SK-N-SH treated with all-trans-retinoic acid at 6 μM for 48 hours (cell line): ENCODE results near the gene LRMDA.

ENCODE experiments used
- ATAC-seq: fragments of 200-7000 bp; cut with Tn5 transposase; 3 replicates; pipeline ENCODE4 v1.9.1; 2020; ENCODE audit warnings: mild to moderate bottlenecking, moderate library complexity
- ARNTL ChIP-seq: fragments of 450-650 bp; formaldehyde crosslinking; IDR thresholded peaks from 2 replicates; pipeline ENCODE4 v1.5.0; 2020; ENCODE audit warnings: low read depth, mild to moderate bottlenecking, moderate library complexity, borderline replicate concordance
- BACH2 ChIP-seq: fragments of 250-450 bp; sonication (Bioruptor Pico); IDR thresholded peaks from 2 replicates; pipeline ENCODE4 v1.9.0; 2021; ENCODE audit warnings: mild to moderate bottlenecking, borderline replicate concordance
- CSDC2 ChIP-seq: fragments of 250-450 bp; sonication (Bioruptor Pico); IDR thresholded peaks from 2 replicates; pipeline ENCODE4 v1.5.0; 2020; ENCODE audit warnings: mild to moderate bottlenecking, moderate library complexity
- CSRNP3 ChIP-seq: fragments of 250-450 bp; sonication (Bioruptor Pico); IDR thresholded peaks from 2 replicates; pipeline ENCODE4 v1.5.1; 2021; ENCODE audit warnings: mild to moderate bottlenecking, moderate library complexity
- ESRRG ChIP-seq: fragments of 250-450 bp; sonication (Bioruptor Pico); IDR thresholded peaks from 2 replicates; pipeline ENCODE4 v1.6.1; 2021; ENCODE audit warnings: mild to moderate bottlenecking
- GLIS3 ChIP-seq: fragments of 250-450 bp; sonication (Bioruptor Pico); IDR thresholded peaks from 2 replicates; pipeline ENCODE4 v1.5.0; 2020; ENCODE audit warnings: mild to moderate bottlenecking, moderate library complexity
- ISL1 ChIP-seq: fragments of 250-450 bp; sonication (Bioruptor Pico); IDR thresholded peaks from 2 replicates; pipeline ENCODE4 v2.1.2; 2022; ENCODE audit warnings: mild to moderate bottlenecking, moderate library complexity
- OSR1 ChIP-seq: fragments of 250-450 bp; sonication (Bioruptor Pico); IDR thresholded peaks from 2 replicates; pipeline ENCODE4 v1.8.0; 2022; ENCODE audit warnings: moderate library complexity, mild to moderate bottlenecking, inconsistent platforms
- PATZ1 ChIP-seq: fragments of 250-450 bp; sonication (Bioruptor Pico); IDR thresholded peaks from 2 replicates; pipeline ENCODE4 v1.8.0; 2020; ENCODE audit warnings: mild to moderate bottlenecking, moderate library complexity, borderline replicate concordance
- PPARA ChIP-seq: fragments of 250-450 bp; sonication (Bioruptor Pico); IDR thresholded peaks from 2 replicates; pipeline ENCODE4 v1.5.0; 2020; ENCODE audit warnings: mild to moderate bottlenecking, borderline replicate concordance
- RARB ChIP-seq: fragments of 250-450 bp; sonication (Bioruptor Pico); IDR thresholded peaks from 2 replicates; pipeline ENCODE4 v1.8.0; 2021; ENCODE audit warnings: mild to moderate bottlenecking, moderate library complexity
- SNAI2 ChIP-seq: fragments of 250-450 bp; sonication (Bioruptor Pico); IDR thresholded peaks from 2 replicates; pipeline ENCODE4 v1.5.0; 2020; ENCODE audit warnings: mild to moderate bottlenecking, moderate library complexity
- TCF4 ChIP-seq: fragments of 250-450 bp; sonication (Bioruptor Pico); IDR thresholded peaks from 2 replicates; pipeline ENCODE4 v1.8.0; 2021; ENCODE audit warnings: mild to moderate bottlenecking, moderate library complexity, borderline replicate concordance
- TOX ChIP-seq: fragments of 250-450 bp; sonication (Bioruptor Pico); IDR thresholded peaks from 2 replicates; pipeline ENCODE4 v1.8.0; 2021; ENCODE audit warnings: mild to moderate bottlenecking, moderate library complexity, borderline replicate concordance
- ZC3H10 ChIP-seq: fragments of 250-450 bp; sonication (Bioruptor Pico); IDR thresholded peaks from 2 replicates; pipeline ENCODE4 v1.5.1; 2021; ENCODE audit warnings: mild to moderate bottlenecking, moderate library complexity
- ZFP3 ChIP-seq: fragments of 250-450 bp; sonication (Bioruptor Pico); IDR thresholded peaks from 2 replicates; pipeline ENCODE4 v1.5.0; 2020; ENCODE audit warnings: mild to moderate bottlenecking, moderate library complexity
- ZFP30 ChIP-seq: fragments of 450-650 bp; formaldehyde crosslinking; IDR thresholded peaks from 2 replicates; pipeline ENCODE4 v1.5.0; 2022; ENCODE audit warnings: mild to moderate bottlenecking, moderate library complexity
- ZNF565 ChIP-seq: fragments of 450-650 bp; formaldehyde crosslinking; conservative IDR thresholded peaks from 2 replicates; pipeline ENCODE4 v1.5.0; 2020; ENCODE audit warnings: low read depth, mild to moderate bottlenecking, moderate library complexity
- ZNF70 ChIP-seq: fragments of 450-650 bp; formaldehyde crosslinking; IDR thresholded peaks from 2 replicates; pipeline ENCODE4 v1.5.0; 2020; ENCODE audit warnings: mild to moderate bottlenecking, moderate library complexity
- ZNF8 ChIP-seq: fragments of 450-650 bp; formaldehyde crosslinking; IDR thresholded peaks from 2 replicates; pipeline ENCODE4 v1.5.0; 2020; ENCODE audit warnings: mild to moderate bottlenecking, moderate library complexity
- TF ChIP-seq, protein P1 (sequence below): fragments of 250-450 bp; sonication (Bioruptor Pico); IDR thresholded peaks from 2 replicates; pipeline ENCODE4 v1.8.0; 2021; ENCODE audit warnings: low read depth, mild to moderate bottlenecking, moderate library complexity, borderline replicate concordance
- TF ChIP-seq, protein P2 (sequence below): fragments of 250-450 bp; sonication (Bioruptor Pico); IDR thresholded peaks from 2 replicates; pipeline ENCODE4 v1.5.1; 2020; ENCODE audit warnings: low read depth, mild to moderate bottlenecking, moderate library complexity

The LRMDA gene

GRCh38 chr10:76119036-76119435 is 687.6 kb downstream of the LRMDA start:
- TF ChIP-seq PATZ1 (CRISPR knock-in tag) (no peak), BACH2 (CRISPR knock-in tag) (no peak), ARNTL (CRISPR knock-in tag) (no peak), ZNF565 (CRISPR knock-in tag) (no peak), ZFP30 (CRISPR knock-in tag) (no peak), CSRNP3 (CRISPR knock-in tag) (no peak), PPARA (CRISPR knock-in tag) (no peak), ZC3H10 (CRISPR knock-in tag) (no peak)
- ATAC-seq = no peak

DNA sequence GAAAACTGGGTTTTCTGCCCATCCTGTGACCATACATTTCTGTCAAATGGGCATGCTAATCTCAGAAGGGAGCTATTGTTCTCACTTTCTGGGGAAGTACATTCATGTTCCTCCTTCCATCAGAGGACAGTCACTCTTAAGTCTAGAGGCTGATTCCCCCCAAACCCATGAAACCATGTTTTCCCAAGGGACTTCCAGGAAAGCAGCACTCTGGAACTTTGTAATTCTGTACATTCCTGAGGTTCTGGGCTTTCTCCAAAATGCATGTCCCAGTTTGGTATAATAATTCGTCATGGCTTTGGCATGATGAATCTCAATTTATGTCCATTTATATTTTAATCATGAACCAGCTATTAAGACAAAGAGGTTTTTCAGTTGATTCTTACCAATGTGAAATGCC is 688.1 kb downstream of the LRMDA start:
- ATAC-seq = peak; percentile 40
- TF ChIP-seq ISL1 (CRISPR knock-in tag) (0 out of 2 replicates have a peak, but pooled peaks have one; percentile 15), OSR1 (CRISPR knock-in tag) (0 out of 2 replicates have a peak, but pooled peaks have one; percentile 51), TOX (CRISPR knock-in tag) (peak; percentile 33; the same call in 1 of the 2 replicates), PATZ1 (CRISPR knock-in tag) (no peak)
- TF ChIP-seq, protein P1, sequence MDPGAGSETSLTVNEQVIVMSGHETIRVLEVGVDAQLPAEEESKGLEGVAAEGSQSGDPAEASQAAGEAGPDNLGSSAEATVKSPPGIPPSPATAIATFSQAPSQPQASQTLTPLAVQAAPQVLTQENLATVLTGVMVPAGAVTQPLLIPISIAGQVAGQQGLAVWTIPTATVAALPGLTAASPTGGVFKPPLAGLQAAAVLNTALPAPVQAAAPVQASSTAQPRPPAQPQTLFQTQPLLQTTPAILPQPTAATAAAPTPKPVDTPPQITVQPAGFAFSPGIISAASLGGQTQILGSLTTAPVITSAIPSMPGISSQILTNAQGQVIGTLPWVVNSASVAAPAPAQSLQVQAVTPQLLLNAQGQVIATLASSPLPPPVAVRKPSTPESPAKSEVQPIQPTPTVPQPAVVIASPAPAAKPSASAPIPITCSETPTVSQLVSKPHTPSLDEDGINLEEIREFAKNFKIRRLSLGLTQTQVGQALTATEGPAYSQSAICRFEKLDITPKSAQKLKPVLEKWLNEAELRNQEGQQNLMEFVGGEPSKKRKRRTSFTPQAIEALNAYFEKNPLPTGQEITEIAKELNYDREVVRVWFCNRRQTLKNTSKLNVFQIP (CRISPR knock-in tag) = peak; percentile 37; the same call in 1 of the 2 replicates

- ATAC-seq = no peak
- TF ChIP-seq GLIS3 (no peak), ZFP30 (CRISPR knock-in tag) (no peak), OSR1 (CRISPR knock-in tag) (no peak), PPARA (CRISPR knock-in tag) (no peak)
Measured at GRCh38 chr10:76122056-76122455, 690.6 kb downstream of the LRMDA start.

GRCh38 chr10:76124280-76124679 is 692.9 kb downstream of the LRMDA start:
- no peak for ATAC-seq
- TF ChIP-seq SNAI2 (CRISPR knock-in tag) (no peak), ESRRG (CRISPR knock-in tag) (no peak), BACH2 (CRISPR knock-in tag) (no peak), ARNTL (CRISPR knock-in tag) (no peak), CSRNP3 (CRISPR knock-in tag) (no peak), ZNF70 (CRISPR knock-in tag) (no peak), RARB (CRISPR knock-in tag) (no peak), PATZ1 (CRISPR knock-in tag) (no peak), ZFP3 (CRISPR knock-in tag) (no peak), GLIS3 (no peak), TCF4 (no peak), ZFP30 (CRISPR knock-in tag) (no peak), OSR1 (CRISPR knock-in tag) (no peak), ZNF8 (CRISPR knock-in tag) (no peak), ZC3H10 (CRISPR knock-in tag) (no peak), CSDC2 (CRISPR knock-in tag) (no peak), TOX (CRISPR knock-in tag) (no peak)
- TF ChIP-seq, protein P1 (CRISPR knock-in tag) = no peak
- TF ChIP-seq, protein P2, sequence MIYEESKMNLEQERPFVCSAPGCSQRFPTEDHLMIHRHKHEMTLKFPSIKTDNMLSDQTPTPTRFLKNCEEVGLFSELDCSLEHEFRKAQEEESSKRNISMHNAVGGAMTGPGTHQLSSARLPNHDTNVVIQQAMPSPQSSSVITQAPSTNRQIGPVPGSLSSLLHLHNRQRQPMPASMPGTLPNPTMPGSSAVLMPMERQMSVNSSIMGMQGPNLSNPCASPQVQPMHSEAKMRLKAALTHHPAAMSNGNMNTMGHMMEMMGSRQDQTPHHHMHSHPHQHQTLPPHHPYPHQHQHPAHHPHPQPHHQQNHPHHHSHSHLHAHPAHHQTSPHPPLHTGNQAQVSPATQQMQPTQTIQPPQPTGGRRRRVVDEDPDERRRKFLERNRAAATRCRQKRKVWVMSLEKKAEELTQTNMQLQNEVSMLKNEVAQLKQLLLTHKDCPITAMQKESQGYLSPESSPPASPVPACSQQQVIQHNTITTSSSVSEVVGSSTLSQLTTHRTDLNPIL (CRISPR knock-in tag) = no peak
